Chondrocyte (in vitro differentiated cells): Measurements from ENCODE around the gene KRTAP10-11. TPM values are rescaled to one million over a fixed set of nuclear protein-coding genes. Genes with fewer than 3 reads are reported as not detected.

Experiments
- DNase-seq: peaks from one replicate; pipeline ENCODE4 v3.0.0; 2021; ENCODE audit warnings: mixed read lengths, low spot score
- H3K27ac Mint-ChIP-seq: one replicate; pipeline ENCODE4 v1.8.0; 2021; ENCODE audit warnings: mild to moderate bottlenecking, moderate library complexity, mixed read lengths; ENCODE audit not compliant: unreplicated experiment
- H3K27me3 Mint-ChIP-seq: 2 replicates; pipeline ENCODE4 v1.8.0; 2021; ENCODE audit warnings: low read depth, mixed read lengths
- H3K36me3 Mint-ChIP-seq: 2 replicates; pipeline ENCODE4 v1.8.0; 2021; ENCODE audit warnings: low read depth, mixed read lengths
- H3K4me1 Mint-ChIP-seq: 2 replicates; pipeline ENCODE4 v1.8.0; 2021; ENCODE audit warnings: low read depth, mild to moderate bottlenecking, mixed read lengths
- H3K4me3 Mint-ChIP-seq: one replicate; pipeline ENCODE4 v1.8.0; 2021; ENCODE audit warnings: mild to moderate bottlenecking, moderate library complexity, mixed read lengths; ENCODE audit not compliant: unreplicated experiment
- H3K9me3 Mint-ChIP-seq: 2 replicates; pipeline ENCODE4 v1.8.0; 2021; ENCODE audit warnings: low read depth, mixed read lengths
- CTCF ChIP-seq: fragments of 200-600 bp; sonication (generic); IDR thresholded peaks from 2 replicates; pipeline ENCODE4 v1.5.0; 2021; ENCODE audit warnings: antibody characterized with exemption, mild to moderate bottlenecking, moderate library complexity
- total RNA-seq: library from RNA; stranded (reverse); gene quantifications from 3 replicates; pipeline ENCODE4 v1.2.1, GENCODE V29; 2021

Gene KRTAP10-11
- total RNA-seq, 1 donor from 2014 or later = not detected

- no peak for TF ChIP-seq CTCF
- Mint-ChIP-seq H3K27ac (no peak overlapping the region), H3K4me1 (no peaks in the 10 kb centered on the region), H3K4me3 (no peak overlapping the region), H3K36me3 (peaks cover 4% of the 10 kb centered on the region), H3K9me3 (peaks cover 18% of the 10 kb centered on the region), H3K27me3 (peaks cover 50% of the 10 kb centered on the region)
- no peak for DNase-seq
Measured at GRCh38 chr21:44614961-44615391, 31.2 kb upstream of the KRTAP10-11 start.

- peaks cover 20% of the 10 kb centered on the region for H3K9me3 Mint-ChIP-seq
- H3K27ac Mint-ChIP-seq = no peak overlapping the region
- no peak overlapping the region for H3K4me3 Mint-ChIP-seq
- H3K36me3 Mint-ChIP-seq = peaks cover 4% of the 10 kb centered on the region
- DNase-seq = no peak
- no peak for TF ChIP-seq CTCF
- H3K4me1 Mint-ChIP-seq = no peaks in the 10 kb centered on the region
- H3K27me3 Mint-ChIP-seq = peaks cover 52% of the 10 kb centered on the region
Measured at GRCh38 chr21:44615466-44615865, 30.7 kb upstream of the KRTAP10-11 start.

GRCh38 chr21:44615911-44616590 is 30.2 kb upstream of the KRTAP10-11 start:
- H3K4me1 Mint-ChIP-seq = no peaks in the 10 kb centered on the region
- no peak for TF ChIP-seq CTCF
- peak; percentile 87 for DNase-seq
- H3K4me3 Mint-ChIP-seq = no peak overlapping the region
- H3K36me3 Mint-ChIP-seq = peaks cover 7% of the 10 kb centered on the region
- H3K9me3 Mint-ChIP-seq = peaks cover 22% of the 10 kb centered on the region
- no peak overlapping the region for H3K27ac Mint-ChIP-seq
- H3K27me3 Mint-ChIP-seq = peaks cover 56% of the 10 kb centered on the region

- Mint-ChIP-seq H3K27me3 (peaks cover 56% of the 10 kb centered on the region), H3K36me3 (peaks cover 7% of the 10 kb centered on the region), H3K9me3 (peaks cover 17% of the 10 kb centered on the region), H3K4me1 (no peaks in the 10 kb centered on the region), H3K4me3 (no peak overlapping the region), H3K27ac (no peak overlapping the region)
- TF ChIP-seq CTCF = no peak
- DNase-seq = no peak
Measured at GRCh38 chr21:44616591-44616926, 29.7 kb upstream of the KRTAP10-11 start.

GRCh38 chr21:44617071-44617501 is 29.1 kb upstream of the KRTAP10-11 start:
- TF ChIP-seq CTCF = no peak
- peak; percentile 75 for DNase-seq
- peaks cover 7% of the 10 kb centered on the region for H3K36me3 Mint-ChIP-seq
- no peaks in the 10 kb centered on the region for H3K4me1 Mint-ChIP-seq
- H3K27ac Mint-ChIP-seq = no peak overlapping the region
- H3K9me3 Mint-ChIP-seq = peaks cover 17% of the 10 kb centered on the region
- peaks cover 56% of the 10 kb centered on the region for H3K27me3 Mint-ChIP-seq
- H3K4me3 Mint-ChIP-seq = no peak overlapping the region
